Spleen (tissue), 11 donors: ENCODE results near the gene OR52W1. TPM values are rescaled to one million over a fixed set of nuclear protein-coding genes. Genes with fewer than 3 reads are reported as not detected.

Experiments used
- DNase-seq: peaks from one replicate; pipeline ENCODE4 v3.0.0-alpha.2; 2020
- H3K27ac ChIP-seq, 8 donors: fragments of 200-600 bp; sonication (generic) in 7 of 8; 1 replicate in 4 of 8; 2 replicates in 4 of 8; pipeline versions ENCODE4 v1.5.0 to v1.8.0; 2016 to 2021; ENCODE audit warnings: inconsistent platforms in 4 of 8, mild to moderate bottlenecking in 4 of 8, moderate library complexity in 1 of 8
- H3K27me3 ChIP-seq, 7 donors: fragments of 200-600 bp; sonication (generic) in 6 of 7; replicated peaks in 1 of 7; 1 replicate in 4 of 7; 2 replicates in 3 of 7; pipeline versions ENCODE4 v1.5.0 to v1.8.0; 2016 to 2021; ENCODE audit warnings: inconsistent platforms in 3 of 7, mild to moderate bottlenecking in 1 of 7
- H3K36me3 ChIP-seq, 6 donors: fragments of 200-600 bp; sonication (generic) in 5 of 6; 1 replicate in 4 of 6; 2 replicates in 2 of 6; pipeline versions ENCODE4 v1.5.0 to v1.8.0; 2016 to 2021; ENCODE audit warnings: inconsistent platforms in 2 of 6
- H3K4me1 ChIP-seq, 6 donors: fragments of 200-600 bp; sonication (generic) in 5 of 6; 1 replicate in 3 of 6; 2 replicates in 3 of 6; pipeline versions ENCODE4 v1.5.0 to v1.8.0; 2016 to 2021; ENCODE audit warnings: inconsistent platforms in 3 of 6
- H3K4me3 ChIP-seq, 8 donors: fragments of 200-600 bp; sonication (generic) in 7 of 8; 1 replicate in 4 of 8; 2 replicates in 4 of 8; pipeline versions ENCODE4 v1.5.0 to v1.8.0; 2016 to 2021; ENCODE audit warnings: inconsistent platforms in 4 of 8, mild to moderate bottlenecking in 4 of 8, moderate library complexity in 2 of 8
- H3K9me3 ChIP-seq, 8 donors: fragments of 200-600 bp; sonication (generic) in 7 of 8; 1 replicate in 4 of 8; 2 replicates in 4 of 8; pipeline versions ENCODE4 v1.5.0 to v1.8.0; 2016 to 2021; ENCODE audit warnings: inconsistent platforms in 4 of 8
- CTCF ChIP-seq, 11 experiments: fragments of 200-600 bp in 7 of 11; fragments of 450-650 bp in 4 of 11; sonication (generic) in 4 of 11; IDR thresholded peaks in 8 of 11; conservative IDR thresholded peaks in 3 of 11; 1 replicate in 7 of 11; 2 replicates in 4 of 11; pipeline versions ENCODE4 v1.4.0 to v1.8.0; 2016 to 2021; ENCODE audit warnings: antibody characterized with exemption in 11 of 11, inconsistent platforms in 4 of 11, mild to moderate bottlenecking in 1 of 11
- POLR2A ChIP-seq, 3 donors: fragments of 450-650 bp; IDR thresholded peaks; one replicate each; pipeline ENCODE4 v1.5.1; 2017; ENCODE audit warnings: antibody characterized with exemption in 3 of 3, mild to moderate bottlenecking in 1 of 3
- POLR2AphosphoS5 ChIP-seq, 3 donors: sonication (generic); formaldehyde crosslinking; IDR thresholded peaks; one replicate each; pipeline ENCODE4 v1.5.1; 2017; ENCODE audit warnings: antibody characterized with exemption in 3 of 3
- WGBS, 5 donors: extraction: QIAGEN DNeasy Blood & Tissue Kit in 3 of 5; methylation state at CpG; one replicate each; pipeline versions ENCODE4 v1.1.5 to v1.1.7; 2013 to 2018; 5-methylcytosine and 5-hydroxymethylcytosine counted together
- intact Hi-C: fragments of 100-400 bp; cut with DNase I; formaldehyde crosslinking; loops from one replicate; pipeline ENCODE4 v1.15.0; 2023; ENCODE audit warnings: low total_unique reads
- polyA plus RNA-seq, 3 donors: library from polyadenylated mRNA; stranded (reverse); fragments of 200-250 nt; gene quantifications; one replicate each; pipeline ENCODE4 v1.2.1, GENCODE V29; 2013
- total RNA-seq, 7 donors: library from RNA; depleted of rRNA in 3 of 7; stranded (reverse); fragments of >200 nt in 3 of 7; fragmentation: NEBNext Ultra II Directional in 4 of 7; extraction: Animal tissue kit (Norgen Biotek cat#: 25700) in 4 of 7; gene quantifications; one replicate each; pipeline versions ENCODE4 v1.1.0 to v1.2.1, GENCODE V29; 2016 to 2021
- donor health status: healthy with polysubstance abuse.
- donor health status: DM: no; HTN: no; CAD: no; lungs with moderate emphysema.
- donor health status: DM: no; HTN: no; CAD: no.
- donor health status: Bipolar disorder and iron deficiency.
- donor health status: healthy.
- donor health status: DM: no; HTN: no; CAD: no.
- donor health status: DM: yes; HTN: yes; CAD: no.

Gene OR52W1
- total and polyA plus RNA-seq, 10 donors: not detected

DNA sequence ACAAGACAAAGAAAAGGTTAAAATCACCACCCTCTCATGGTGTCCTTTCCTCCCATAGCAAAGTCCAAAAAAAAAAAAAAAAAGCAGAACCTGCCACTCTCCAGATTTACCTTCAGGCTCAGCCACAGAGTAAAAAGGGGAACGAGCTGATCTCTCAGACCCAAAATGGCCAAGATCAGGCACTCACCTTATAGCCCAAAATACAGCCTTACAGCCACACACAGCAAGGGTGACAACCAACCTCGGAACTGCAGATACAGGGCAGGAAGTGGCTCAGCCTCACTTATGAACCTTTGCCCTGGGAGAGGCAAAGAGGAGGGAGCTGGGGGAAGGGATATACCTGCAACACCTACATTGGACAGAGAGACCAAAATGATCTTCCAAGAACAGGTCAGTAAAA is 30.9 kb downstream of the OR52W1 start:
- no peak for TF ChIP-seq POLR2A (IDR thresholded peaks at IDR 0.05)
- TF ChIP-seq POLR2AphosphoS5 (IDR thresholded peaks at IDR 0.05): no peak
- no peak for TF ChIP-seq CTCF (IDR thresholded peaks at IDR 0.05 in 8 of 11, conservative IDR thresholded peaks at IDR 0.05 in 3 of 11)
- Histone ChIP-seq H3K36me3 (no peaks in the 10 kb centered on the region), H3K27me3 (no peaks in the 10 kb centered on the region), H3K27ac (peak overlapping the region in 5 of 8 donors; percentile 12 to 75 (median 57)), H3K4me3 (no peak overlapping the region), H3K4me1 (peaks cover 9 to 94% (median 50%) of the 10 kb centered on the region in 6 donors), H3K9me3 (no peaks in the 10 kb centered on the region)
- DNase-seq: no peak
- WGBS, 5 donors: 14 to 40% (median 24%) methylated on average over 2 of the region's 2 CpGs
- intact Hi-C loops: no loop called here

DNA sequence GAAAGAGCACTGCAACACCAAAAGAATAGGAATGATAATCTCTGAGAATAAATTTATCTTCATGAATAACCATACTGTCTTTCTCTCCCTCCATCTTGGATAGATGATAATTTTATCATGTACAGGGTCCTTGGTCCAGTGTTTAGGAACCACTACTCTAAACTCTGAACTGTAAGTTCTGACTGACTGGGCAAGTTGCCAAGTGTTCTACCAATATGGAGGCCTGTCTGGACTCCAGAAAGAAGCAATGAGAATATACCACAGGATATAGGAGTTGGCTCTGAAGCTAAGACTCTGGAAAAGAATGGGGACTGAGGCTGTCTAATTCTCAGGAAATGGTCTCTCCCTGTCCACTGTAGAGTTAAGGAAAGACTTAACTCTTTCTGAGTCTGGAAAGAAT is 33.9 kb downstream of the OR52W1 start:
- H3K27ac ChIP-seq: no peak overlapping the region
- no peak for DNase-seq
- intact Hi-C loops: no loop called here
- TF ChIP-seq POLR2A (IDR thresholded peaks at IDR 0.05) (no peak), POLR2AphosphoS5 (IDR thresholded peaks at IDR 0.05) (no peak), CTCF (IDR thresholded peaks at IDR 0.05 in 8 of 11, conservative IDR thresholded peaks at IDR 0.05 in 3 of 11) (no peak)
- H3K36me3 ChIP-seq: no peaks in the 10 kb centered on the region
- no peaks in the 10 kb centered on the region for H3K9me3 ChIP-seq
- no peaks in the 10 kb centered on the region for H3K27me3 ChIP-seq
- peaks cover 6 to 75% (median 46%) of the 10 kb centered on the region in 6 donors for H3K4me1 ChIP-seq
- peak overlapping the region in 2 of 8 donors; percentile 73 to 93 for H3K4me3 ChIP-seq

GRCh38 chr11:6233984-6234386 is 35.0 kb downstream of the OR52W1 start:
- peak overlapping the region; percentile 69 to 94 (median 85) for H3K27ac ChIP-seq
- peak overlapping the region; percentile 63 to 93 (median 70) for H3K4me3 ChIP-seq
- intact Hi-C loops: no loop called here
- TF ChIP-seq CTCF (IDR thresholded peaks at IDR 0.05 in 8 of 11, conservative IDR thresholded peaks at IDR 0.05 in 3 of 11): no peak
- TF ChIP-seq POLR2AphosphoS5 (IDR thresholded peaks at IDR 0.05): no peak
- no peak for TF ChIP-seq POLR2A (IDR thresholded peaks at IDR 0.05)
- peaks cover 6 to 64% (median 45%) of the 10 kb centered on the region in 6 donors for H3K4me1 ChIP-seq
- WGBS, 5 donors: 1 to 4% (median 2%) methylated on average over 10 of the region's 10 CpGs
- H3K36me3 ChIP-seq: no peaks in the 10 kb centered on the region
- DNase-seq: no peak
- no peaks in the 10 kb centered on the region for H3K27me3 ChIP-seq
- no peaks in the 10 kb centered on the region for H3K9me3 ChIP-seq

DNA sequence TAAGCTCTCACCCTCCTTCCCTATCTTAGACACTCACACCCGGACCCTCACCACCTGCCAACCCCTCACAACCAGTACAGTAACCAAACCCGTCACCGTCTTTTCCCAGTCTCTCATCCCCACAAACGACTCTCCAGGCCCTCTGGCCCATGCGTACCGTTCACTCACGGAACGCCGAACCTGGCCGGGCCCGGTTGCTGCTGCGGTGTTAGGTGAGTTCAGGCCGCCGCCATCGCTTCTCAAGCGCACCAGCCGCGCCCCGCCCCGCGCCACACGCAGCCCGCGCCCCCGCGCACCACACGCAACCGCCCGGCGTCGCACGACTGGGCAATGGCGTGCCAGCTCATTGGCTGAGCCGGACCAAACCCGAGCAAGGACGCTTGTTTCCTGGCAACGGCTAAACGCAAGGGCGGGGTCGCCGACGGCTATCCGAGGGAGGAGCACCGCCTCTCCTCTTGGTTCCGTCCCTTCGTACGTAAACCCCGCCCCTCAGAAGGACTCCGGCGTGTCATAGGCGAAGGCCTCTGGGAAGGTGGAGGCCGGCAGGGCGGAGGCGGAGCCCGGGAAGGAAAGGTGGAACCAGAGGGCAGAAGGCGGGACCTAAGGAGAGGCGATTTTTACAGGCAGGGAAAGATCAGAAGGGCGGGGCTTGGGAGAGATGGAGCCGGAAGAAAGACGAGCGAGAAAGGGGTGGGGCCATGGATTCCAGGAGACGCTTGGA is 35.5 kb downstream of the OR52W1 start, which contains the start of gene FHIP1B:
FHIP1B (minus strand) TSS at position 250 of the 721 bp plus-strand sequence. CDS start 10,120 bp downstream, outside the sequence.
- 0 to 1% (median 1%) methylated on average over 40 to 62 of the region's 62 CpGs for WGBS, 5 donors
- Histone ChIP-seq H3K9me3 (no peaks in the 10 kb centered on the region), H3K4me1 (peaks cover 6 to 58% (median 40%) of the 10 kb centered on the region in 6 donors), H3K36me3 (no peaks in the 10 kb centered on the region), H3K4me3 (peak within 1 kb of the TSS; percentile 63 to 93 (median 70)), H3K27ac (peak within 1 kb of the TSS; percentile 82 to 94 (median 86)), H3K27me3 (peaks cover 0 to 3% (median 0%) of the 10 kb centered on the region in 7 donors)
- intact Hi-C loops: no loop called here
- TF ChIP-seq CTCF (IDR thresholded peaks at IDR 0.05 in 8 of 11, conservative IDR thresholded peaks at IDR 0.05 in 3 of 11) (peak in 4 of 11 experiments; percentile 21 to 54 (median 44)), POLR2A (IDR thresholded peaks at IDR 0.05) (peak in 1 of 3 donors; percentile 14), POLR2AphosphoS5 (IDR thresholded peaks at IDR 0.05) (peak; percentile 91 to 96 (median 93))
- DNase-seq: peak; percentile 100
